HT1080 (cell line): ENCODE results near the gene KIAA0232. TPM values are rescaled to one million over a fixed set of nuclear protein-coding genes. Genes with fewer than 3 reads are reported as not detected.

Experiments
- DNase-seq: peaks from one replicate; pipeline ENCODE4 v3.0.0-alpha.2; 2015; ENCODE audit warnings: low read depth
- total RNA-seq: library from RNA; depleted of rRNA; stranded (reverse); fragments of >200 nt; shearing (Covaris generic); gene quantifications from 2 replicates; pipeline ENCODE4 v1.2.3, GENCODE V29; 2014

KIAA0232 gene
- total RNA-seq, 1 experiment from 2014 or later: 4.7 TPM

GRCh38 chr4:6915041-6916005 is 132.8 kb downstream of the KIAA0232 start:
- DNase-seq: no peak

DNA sequence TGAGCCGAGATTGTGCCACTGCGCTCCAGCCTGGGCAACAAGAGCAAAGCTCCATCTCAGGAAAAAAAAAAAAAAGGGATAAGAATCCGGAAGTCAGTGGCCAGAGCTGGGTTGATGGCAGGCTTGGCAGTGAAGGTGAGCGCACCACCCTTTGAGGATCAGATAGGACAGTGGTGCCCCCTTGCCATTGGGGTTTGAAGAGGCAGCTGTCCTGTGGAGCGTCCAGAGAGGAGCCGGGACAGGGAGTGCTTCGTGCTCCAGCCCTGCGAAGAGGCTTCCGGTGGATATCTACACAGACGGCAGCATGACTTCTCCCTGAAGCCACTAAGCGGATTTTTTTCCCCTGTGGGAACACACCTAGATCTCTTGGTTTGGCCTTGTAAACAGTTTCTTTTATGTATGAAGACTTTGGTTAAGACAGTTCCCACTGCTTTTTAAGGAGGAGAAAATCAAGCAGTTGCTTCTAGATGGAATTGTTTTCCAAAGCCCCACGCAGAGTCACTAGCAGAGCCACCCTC is 133.6 kb downstream of the KIAA0232 start:
- DNase-seq: no peak

DNA sequence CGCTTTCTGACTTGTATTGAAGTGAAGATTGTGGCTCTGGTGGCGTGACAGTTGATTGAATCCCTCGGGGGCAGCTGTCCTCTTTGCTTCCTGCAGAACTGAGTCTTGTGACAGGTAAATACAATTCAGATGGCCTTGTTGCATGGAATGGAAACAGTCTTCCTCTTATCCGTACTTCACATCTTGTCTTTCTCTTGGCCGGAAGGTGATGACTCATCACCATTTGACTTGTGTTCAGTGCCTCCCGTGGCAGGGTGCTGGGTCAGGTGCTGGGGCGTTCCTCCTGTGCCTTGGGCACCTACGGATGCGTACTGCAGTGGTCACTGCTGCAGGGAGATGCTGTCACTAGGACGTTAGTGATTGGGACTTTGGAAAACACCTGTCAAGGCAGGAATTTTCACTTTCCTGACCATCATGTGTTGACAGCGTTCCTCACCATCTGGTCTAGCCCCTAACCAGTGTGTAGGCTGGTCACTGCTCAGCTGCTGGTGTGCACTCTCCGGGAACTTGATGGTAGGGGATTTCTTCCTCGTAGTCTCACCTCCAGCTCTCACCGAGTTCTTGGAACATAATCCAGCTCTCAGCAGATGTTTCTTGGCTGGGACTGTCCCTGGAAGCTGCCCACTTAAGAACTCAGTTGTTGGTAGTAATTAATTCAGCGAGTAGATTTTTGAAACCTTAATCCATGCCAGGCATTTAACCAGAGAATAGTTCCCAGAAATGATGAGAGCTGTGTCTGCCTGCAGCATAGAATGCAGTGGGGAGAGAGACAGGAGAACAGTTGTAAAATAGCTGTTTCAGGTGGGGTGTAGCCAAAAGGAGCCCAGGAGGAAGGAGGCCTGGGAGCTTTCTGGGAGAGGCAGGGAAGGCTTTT is 134.3 kb downstream of the KIAA0232 start:
- DNase-seq: no peak

GRCh38 chr4:6917461-6918271 is 135.1 kb downstream of the KIAA0232 start:
- DNase-seq: no peak

DNA sequence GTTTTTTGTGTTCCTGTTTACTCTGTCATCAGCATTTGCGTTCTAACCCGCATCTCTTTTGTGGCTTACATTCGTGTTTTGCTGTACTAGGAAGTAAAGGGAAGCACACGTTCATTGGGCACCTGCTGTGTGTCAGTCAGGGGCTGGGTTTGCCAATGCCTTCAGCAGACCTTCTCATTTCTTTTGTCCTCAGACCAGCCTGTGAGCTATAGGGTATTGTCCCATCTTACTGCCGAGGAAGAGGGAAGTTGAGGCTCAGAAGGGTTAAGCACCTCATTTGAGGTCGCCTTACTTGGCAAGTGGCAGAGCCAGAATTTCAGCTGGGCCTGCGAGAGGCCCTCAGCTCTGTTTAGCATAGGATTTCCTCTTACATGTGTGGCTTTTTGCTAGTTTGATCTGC is 135.8 kb downstream of the KIAA0232 start:
- DNase-seq: no peak

GRCh38 chr4:6920171-6920570 is 137.6 kb downstream of the KIAA0232 start:
- no peak for DNase-seq

DNA sequence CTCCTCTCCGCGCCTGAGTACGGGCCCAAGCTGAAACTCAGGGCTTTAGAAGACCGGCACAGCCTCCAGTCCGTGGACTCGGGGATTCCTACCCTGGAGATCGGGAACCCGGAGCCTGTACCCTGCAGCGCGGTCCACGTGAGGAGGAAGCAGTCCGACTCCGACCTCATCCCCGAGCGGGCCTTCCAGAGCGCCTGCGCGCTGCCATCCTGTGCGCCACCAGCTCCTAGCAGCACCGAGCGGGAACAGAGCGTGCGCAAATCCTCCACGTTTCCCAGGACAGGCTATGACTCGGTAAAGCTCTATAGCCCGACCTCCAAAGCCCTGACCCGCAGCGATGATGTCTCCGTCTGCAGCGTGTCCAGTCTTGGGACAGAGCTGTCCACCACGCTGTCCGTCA is 141.0 kb downstream of the KIAA0232 start:
- DNase-seq: no peak

DNA sequence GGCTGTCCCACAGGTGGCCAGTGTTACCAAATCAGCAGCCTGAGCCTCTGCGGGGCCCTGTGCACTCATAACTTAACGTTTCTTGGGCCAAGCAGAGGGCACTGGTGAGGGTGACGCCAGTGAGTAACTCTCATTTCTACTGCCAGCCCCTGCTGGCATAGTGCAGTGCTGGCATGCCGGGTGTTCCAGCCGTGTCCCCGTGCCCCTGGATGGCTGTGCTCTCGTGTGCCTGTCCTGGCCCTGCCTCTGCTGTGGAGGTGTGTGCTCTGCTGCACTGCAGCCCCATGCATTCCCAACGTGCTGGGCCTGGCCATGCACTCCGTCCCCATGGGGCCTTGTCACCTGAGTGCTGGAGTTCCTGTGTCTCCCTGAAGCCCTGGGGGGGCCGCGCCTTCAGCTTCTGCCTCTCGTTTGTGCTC is 141.8 kb downstream of the KIAA0232 start:
- DNase-seq: no peak

- no peak for DNase-seq
Measured at GRCh38 chr4:6925357-6925836, 142.9 kb downstream of the KIAA0232 start.

GRCh38 chr4:6926081-6926480 is 143.6 kb downstream of the KIAA0232 start:
- no peak for DNase-seq

DNA sequence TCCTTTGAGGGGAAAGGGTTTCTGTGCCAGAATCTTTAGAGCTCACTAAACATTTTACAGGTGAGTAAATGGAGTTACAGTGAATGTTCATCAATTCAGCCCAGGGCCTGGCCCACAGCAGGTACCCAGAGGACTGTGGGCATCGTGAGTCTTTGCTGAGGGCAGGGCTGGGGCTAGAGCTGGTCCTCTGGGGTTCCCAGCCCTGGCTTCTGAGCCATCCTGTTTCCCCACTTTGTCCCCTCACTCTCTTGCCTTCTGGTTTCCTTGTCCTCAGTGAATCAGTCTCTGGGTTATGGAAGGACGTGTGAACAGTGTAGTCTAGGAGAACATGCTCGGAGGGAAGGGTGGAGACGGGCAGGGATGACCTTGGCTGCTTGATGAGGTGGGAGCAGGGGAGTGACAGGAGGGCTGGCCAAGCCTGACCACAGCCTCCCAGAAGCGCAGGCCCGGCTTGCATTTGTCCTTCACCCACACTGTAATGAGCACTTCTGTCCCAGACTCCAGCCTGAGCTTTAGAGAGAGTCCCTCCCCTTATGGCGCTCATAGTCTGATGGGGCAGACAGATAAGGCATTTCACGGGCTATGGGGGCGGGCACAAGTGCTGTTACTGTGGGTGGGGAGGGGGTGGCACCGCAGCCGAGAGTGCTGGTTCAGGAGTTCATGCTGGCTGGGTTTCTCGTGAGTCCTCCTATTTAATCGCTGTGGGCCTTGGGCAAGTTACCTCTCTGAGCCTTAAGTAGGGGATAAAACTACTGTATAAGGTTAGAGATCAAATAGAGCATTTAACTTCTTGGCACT is 144.4 kb downstream of the KIAA0232 start:
- DNase-seq: no peak

- no peak for DNase-seq
Measured at GRCh38 chr4:6928081-6928480, 145.6 kb downstream of the KIAA0232 start.

DNA sequence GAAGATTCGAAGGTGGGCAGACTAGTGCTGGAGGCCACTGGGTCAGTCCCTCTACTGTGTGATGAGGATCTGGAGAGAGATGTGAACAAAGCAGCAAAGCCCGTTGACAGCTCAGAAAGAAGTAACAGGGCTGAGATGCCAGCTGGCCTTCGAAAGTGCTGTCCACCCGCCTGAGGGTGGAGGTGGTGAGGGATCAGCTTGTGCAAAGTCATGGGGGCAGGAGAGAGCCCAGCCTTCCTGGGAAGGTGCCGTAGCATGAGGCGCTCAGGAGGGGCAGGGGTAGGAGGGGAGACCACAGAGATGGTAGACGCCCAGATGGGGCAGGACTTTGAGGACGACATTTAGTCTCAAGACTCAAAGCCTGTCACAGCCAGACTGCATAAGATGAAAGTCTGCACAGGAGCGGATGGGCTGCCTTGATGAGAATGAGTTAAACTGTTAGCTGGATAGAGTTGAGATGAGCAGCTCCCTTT is 146.8 kb downstream of the KIAA0232 start:
- no peak for DNase-seq

DNA sequence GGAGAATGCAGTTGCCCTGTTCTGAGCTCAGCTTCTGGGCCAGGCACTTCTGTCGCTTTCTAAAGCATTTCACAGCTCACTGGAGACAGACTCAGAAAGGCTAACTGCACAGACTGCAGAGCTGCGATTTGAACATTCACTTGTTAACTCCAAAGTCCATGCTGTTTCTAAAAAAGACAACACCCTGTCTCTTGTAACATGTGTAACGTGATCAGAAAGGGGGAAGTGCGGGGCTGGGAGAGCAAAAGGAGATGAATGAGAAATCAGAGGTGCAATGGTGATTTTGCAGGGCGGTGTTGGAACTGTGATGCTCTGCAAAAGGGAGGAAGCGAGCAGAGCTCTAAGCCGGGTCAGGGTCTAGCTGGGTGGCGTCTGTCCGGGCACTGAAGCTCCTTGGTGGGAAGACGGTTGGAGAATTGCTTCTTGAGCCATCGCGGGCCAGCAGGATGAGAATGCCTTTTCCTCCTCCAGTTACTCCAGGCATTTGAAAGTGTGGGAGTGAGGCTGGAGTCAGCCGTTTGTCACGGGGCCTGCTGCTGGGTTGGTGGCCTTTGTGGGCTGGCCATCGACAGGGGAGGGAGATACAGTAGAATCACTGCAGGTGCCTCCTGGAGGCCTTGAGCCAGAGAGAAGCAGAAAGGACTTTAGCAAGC is 147.4 kb downstream of the KIAA0232 start:
- no peak for DNase-seq

GRCh38 chr4:6932475-6932874 is 149.9 kb downstream of the KIAA0232 start:
- DNase-seq: no peak

DNA sequence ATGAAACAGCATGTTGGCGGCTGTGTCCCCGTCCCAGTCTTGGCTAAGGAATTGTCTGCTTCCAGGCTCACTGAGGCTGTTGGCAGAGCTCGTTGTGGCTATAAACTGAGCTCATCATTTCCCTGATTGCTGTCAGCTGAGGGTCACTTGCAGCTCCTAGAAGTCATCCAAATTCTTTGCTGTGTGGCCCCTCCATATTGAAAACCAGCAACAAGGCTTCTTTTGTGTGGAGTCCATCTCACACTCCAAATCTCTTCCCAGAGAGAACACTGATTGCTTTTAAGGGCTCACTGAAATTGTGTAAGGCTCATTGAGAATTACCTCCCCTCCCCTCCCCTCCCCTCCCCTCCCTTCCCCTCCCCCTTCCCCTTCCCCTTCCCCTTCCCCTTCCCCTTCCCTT is 150.4 kb downstream of the KIAA0232 start:
- no peak for DNase-seq
